Endothelial cell of umbilical vein (primary cell): Measurements from ENCODE around the gene RAB31.

Experiments
- POLR2A ChIP-seq: IDR thresholded peaks from 2 replicates; pipeline ENCODE4 v1.6.1; 2012; ENCODE audit warnings: low read depth, mild to moderate bottlenecking, control low read depth, low read length
- TF ChIP-seq, protein P1 (sequence below), 2 donors: IDR thresholded peaks; 1 replicate in 1 of 2; 2 replicates in 1 of 2; pipeline ENCODE4 v1.5.1; 2011; ENCODE audit warnings: low read length in 2 of 2, mild to moderate bottlenecking in 2 of 2, moderate library complexity in 2 of 2, control low read depth in 1 of 2, inconsistent platforms in 1 of 2, low read depth in 1 of 2; ENCODE audit not compliant: insufficient read depth in 1 of 2; ENCODE audit errors: extremely low read depth in 1 of 2

DNA sequence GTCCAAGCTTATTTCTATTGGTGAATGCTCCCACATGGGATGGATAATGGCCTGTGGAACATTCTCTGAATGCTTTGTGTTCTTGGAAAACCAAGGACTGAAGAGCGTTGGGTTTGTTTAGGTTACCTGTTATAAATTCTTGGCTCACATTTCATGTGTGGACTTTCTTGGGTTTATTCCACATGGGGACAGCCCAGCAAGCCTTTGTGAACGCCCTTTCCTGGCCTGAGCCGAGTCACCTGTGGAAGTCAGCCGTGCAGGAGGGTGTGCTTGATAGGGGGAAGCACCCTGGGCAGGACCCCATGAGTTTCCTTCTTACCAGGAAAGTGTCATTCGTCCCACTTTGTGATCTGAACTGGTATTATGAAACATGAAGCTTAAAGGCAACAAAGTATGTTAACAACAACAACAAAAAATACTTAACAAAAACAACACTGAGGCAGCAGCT, 4.1 kb downstream of the RAB31 start:
- TF ChIP-seq, protein P1, sequence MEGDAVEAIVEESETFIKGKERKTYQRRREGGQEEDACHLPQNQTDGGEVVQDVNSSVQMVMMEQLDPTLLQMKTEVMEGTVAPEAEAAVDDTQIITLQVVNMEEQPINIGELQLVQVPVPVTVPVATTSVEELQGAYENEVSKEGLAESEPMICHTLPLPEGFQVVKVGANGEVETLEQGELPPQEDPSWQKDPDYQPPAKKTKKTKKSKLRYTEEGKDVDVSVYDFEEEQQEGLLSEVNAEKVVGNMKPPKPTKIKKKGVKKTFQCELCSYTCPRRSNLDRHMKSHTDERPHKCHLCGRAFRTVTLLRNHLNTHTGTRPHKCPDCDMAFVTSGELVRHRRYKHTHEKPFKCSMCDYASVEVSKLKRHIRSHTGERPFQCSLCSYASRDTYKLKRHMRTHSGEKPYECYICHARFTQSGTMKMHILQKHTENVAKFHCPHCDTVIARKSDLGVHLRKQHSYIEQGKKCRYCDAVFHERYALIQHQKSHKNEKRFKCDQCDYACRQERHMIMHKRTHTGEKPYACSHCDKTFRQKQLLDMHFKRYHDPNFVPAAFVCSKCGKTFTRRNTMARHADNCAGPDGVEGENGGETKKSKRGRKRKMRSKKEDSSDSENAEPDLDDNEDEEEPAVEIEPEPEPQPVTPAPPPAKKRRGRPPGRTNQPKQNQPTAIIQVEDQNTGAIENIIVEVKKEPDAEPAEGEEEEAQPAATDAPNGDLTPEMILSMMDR (IDR thresholded peaks at IDR 0.05; ENCODE audit: extremely low read depth in 1 of 2, insufficient read depth in 1 of 2, low read depth in 1 of 2, low read length in 2 of 2): no peak
- no peak for TF ChIP-seq POLR2A
